Measurements from ENCODE around the gene BBOX1.

GRCh38 chr11:27046956-27047355, 6.3 kb downstream of the BBOX1 start:
- TF ChIP-seq, protein P1, sequence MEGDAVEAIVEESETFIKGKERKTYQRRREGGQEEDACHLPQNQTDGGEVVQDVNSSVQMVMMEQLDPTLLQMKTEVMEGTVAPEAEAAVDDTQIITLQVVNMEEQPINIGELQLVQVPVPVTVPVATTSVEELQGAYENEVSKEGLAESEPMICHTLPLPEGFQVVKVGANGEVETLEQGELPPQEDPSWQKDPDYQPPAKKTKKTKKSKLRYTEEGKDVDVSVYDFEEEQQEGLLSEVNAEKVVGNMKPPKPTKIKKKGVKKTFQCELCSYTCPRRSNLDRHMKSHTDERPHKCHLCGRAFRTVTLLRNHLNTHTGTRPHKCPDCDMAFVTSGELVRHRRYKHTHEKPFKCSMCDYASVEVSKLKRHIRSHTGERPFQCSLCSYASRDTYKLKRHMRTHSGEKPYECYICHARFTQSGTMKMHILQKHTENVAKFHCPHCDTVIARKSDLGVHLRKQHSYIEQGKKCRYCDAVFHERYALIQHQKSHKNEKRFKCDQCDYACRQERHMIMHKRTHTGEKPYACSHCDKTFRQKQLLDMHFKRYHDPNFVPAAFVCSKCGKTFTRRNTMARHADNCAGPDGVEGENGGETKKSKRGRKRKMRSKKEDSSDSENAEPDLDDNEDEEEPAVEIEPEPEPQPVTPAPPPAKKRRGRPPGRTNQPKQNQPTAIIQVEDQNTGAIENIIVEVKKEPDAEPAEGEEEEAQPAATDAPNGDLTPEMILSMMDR (IDR thresholded peaks at IDR 0.05): no peak
- TF ChIP-seq POLR2A (IDR thresholded peaks at IDR 0.05): no peak
- no peak for TF ChIP-seq EP300 (IDR thresholded peaks at IDR 0.05)

Measured in tibial nerve (tissue), 4 donors.